ENCODE data around the gene KRT26.
A peak's percentile ranks its signal among the peaks of the same experiment; 100 is the strongest.
"Not testable (repeated sequence)": the region's sequence is repeated elsewhere in the genome, so short reads cannot be mapped to it uniquely, and the experiment has no call there.

The KRT26 gene

GRCh38 chr17:40793832-40794231, 21.8 kb upstream of the KRT26 start:
- no peak for DNase-seq

GRCh38 chr17:40791787-40792436, 19.9 kb upstream of the KRT26 start:
- DNase-seq = no peak

- DNase-seq = no peak
Measured at GRCh38 chr17:40791111-40791510, 19.1 kb upstream of the KRT26 start.

GRCh38 chr17:40782450-40782849, 10.4 kb upstream of the KRT26 start, which contains the start of gene KRT27:
KRT27 (minus strand) TSS chr17:40782550; CDS start chr17:40782493, 57 bp downstream.
- DNase-seq = no peak

GRCh38 chr17:40779181-40779909, 7.3 kb upstream of the KRT26 start:
- peak; percentile 6 for DNase-seq

- DNase-seq = no peak
Measured at GRCh38 chr17:40778461-40778860, 6.5 kb upstream of the KRT26 start.

GRCh38 chr17:40777971-40778370, 6.0 kb upstream of the KRT26 start:
- no peak for DNase-seq

- DNase-seq = no peak
Measured at GRCh38 chr17:40777459-40777858, 5.5 kb upstream of the KRT26 start.

DNA sequence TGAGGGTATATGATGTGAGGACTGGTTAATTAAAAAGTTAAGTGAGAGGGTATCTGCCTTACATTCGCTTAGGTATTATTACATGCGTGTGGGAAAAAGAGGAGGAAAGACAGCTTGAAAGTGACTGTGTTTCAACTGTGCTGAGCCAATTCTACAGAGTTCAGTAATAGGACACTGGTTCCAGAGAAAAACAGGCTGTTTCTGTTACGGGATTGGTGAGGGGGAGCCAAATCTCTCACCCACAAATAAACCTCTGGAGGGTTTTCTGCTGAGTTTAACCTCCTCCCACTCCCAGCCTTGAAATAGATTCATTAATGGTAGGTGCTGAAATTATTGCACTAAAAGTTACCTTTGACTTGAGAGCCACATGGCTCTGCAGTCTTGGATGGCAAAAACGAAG, 3.9 kb upstream of the KRT26 start:
- DNase-seq = no peak

DNA sequence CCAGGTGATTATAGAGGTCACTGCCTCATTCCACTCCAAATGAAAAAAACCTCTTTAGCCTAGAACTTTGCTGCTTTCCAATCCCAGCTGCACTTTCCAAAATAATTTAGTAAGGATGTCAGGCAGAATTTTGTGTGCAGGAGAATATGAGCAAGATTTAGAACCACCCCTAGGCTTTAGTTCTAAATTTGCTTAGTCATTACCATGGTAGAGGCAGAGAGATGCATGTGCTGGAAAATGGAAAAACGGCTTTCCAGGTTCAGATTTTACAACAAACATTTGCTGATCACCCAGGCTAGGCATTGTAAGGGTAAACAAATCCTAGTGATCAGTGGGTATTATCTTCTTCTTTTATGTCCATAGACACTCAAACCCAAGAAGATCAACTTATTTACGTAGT, 6.3 kb downstream of the KRT26 start:
- DNase-seq = no peak

- no peak for DNase-seq
Measured at GRCh38 chr17:40763752-40764151, 8.2 kb downstream of the KRT26 start.

GRCh38 chr17:40760105-40761016, 11.6 kb downstream of the KRT26 start:
- no peak for DNase-seq

GRCh38 chr17:40755231-40755630, 16.8 kb downstream of the KRT26 start, which contains the start of gene KRT25:
KRT25 (minus strand) TSS chr17:40755331; CDS start chr17:40755271, 60 bp downstream.
- no peak for DNase-seq

GRCh38 chr17:40753804-40754203, 18.2 kb downstream of the KRT26 start:
- no peak for DNase-seq

DNA sequence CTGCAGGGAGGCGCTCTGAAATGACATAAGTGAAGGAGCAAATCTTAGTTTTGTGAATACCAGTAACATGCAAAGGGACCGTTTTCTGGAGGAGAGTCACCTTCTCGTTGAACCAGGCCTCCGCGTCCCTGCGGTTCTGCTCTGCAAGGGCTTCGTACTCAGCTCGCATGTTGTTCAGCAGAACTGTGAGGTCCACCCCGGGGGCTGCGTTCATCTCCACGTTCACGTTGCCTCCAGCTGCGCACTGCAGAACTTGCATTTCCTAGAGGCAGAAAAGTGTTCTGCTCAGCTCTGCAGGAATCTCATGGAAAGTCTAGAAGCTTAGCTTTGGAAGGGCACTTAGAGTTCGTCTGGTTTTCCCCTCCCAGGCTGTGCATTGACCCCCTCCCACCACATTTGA, 20.9 kb downstream of the KRT26 start:
- DNase-seq = no peak

DNA sequence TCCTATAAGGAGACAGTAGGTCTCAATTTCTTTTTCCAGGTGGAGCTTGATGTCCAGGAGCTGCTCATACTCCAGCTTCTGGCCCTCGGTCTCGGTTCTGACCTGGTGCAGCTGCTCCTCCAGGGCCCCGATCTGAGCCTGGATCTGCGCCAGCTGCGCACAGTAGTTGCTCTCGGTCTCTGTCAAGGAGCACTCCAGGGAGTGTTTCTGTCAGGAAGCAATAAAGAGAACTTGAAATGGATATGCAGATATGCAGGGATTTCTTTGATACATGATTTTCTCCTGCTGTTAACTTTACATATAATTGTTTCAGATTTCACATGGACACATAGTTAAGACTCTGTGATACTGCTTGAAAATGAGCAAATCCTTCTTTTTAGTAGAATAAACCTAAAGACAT, 21.6 kb downstream of the KRT26 start:
- DNase-seq = no peak

DNA sequence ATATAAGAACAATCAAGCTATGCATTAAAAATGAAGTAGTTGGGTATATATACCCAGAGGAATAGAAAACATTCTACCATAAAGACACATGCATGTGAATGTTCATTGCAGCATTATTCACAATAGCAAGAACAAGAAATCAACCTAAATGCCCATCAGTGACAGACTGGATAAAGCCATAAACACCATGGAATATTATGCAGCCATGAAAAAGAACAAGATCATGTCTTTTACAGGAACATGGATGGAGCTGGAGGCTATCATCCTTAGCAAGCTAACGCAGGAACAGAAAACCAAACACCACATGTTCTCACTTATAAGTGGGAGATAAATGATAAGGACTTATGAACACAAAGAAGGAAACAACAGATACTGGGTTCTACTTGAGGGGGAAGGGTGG, 23.3 kb downstream of the KRT26 start:
- not testable (repeated sequence) for DNase-seq

DNA sequence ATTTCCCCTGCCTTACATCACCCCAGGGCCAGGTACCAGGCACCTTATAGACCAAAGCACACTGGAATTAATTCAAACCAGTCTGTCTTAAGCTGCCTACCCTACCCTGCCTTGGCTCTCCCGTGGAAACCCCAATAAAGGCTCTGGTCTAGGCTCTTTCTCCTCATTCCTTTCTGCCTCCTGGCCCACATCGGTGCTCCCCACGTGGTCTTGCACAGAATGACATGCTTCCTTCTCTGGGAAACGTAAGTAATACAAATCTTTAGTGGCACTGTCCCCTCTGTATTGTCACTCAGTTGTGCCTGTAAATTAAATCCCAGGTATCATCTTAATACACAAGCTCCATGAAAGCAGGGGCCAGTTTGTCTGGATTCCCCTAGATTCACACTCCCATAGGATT, 33.4 kb downstream of the KRT26 start:
- DNase-seq = no peak

DNA sequence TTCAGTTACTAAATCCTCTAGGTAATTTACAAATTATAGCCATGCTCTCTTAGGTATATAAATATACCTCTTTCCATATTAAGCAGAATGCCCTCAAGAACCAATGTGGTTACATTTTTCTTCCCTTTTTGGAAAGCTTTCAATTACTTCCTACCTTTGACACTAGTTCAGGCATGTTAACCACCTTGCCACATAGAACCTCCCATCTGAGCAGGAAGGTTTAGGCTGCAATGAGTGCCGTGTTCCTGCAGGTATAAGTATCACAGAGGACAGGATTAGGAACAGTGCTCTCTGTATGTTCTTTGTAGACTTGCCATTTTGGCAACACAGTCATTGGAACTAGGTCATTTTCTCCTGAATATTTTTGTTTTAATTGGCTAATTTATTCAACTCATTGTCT, 37.0 kb downstream of the KRT26 start:
- no peak for DNase-seq

DNA sequence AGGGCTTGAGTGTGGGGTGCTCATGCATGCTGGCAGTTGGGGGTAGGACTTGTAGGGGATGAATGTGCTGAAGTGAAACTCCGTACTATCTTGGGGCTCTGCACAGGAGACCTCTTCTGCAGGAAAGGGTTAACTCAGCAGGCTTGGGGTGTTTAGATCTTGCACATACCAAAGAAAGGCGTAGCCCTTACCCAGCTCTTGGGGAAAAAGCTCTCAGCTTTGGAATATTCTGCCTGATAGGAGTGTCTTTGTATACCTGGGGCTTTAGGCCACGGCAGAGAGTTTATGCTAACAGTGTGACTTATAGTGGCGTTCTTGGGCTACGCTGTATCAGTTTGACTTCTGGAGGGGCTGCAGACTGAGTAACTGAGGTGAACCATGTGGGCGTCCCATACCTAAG, 38.0 kb downstream of the KRT26 start:
- no peak for DNase-seq

- DNase-seq = no peak
Measured at GRCh38 chr17:40730970-40731369, 41.0 kb downstream of the KRT26 start.

- no peak for DNase-seq
Measured at GRCh38 chr17:40727447-40728231, 44.4 kb downstream of the KRT26 start.

GRCh38 chr17:40726919-40727318, 45.1 kb downstream of the KRT26 start:
- DNase-seq = no peak
